Retina (tissue), 1 donor: ENCODE results near the gene CR2.
"Not testable (repeated sequence)": the region's sequence is repeated elsewhere in the genome, so short reads cannot be mapped to it uniquely, and the experiment has no call there.

Experiments used
- DNase-seq: peaks from one replicate; pipeline ENCODE4 v3.0.0-alpha.2; 2016

The CR2 gene

GRCh38 chr1:207453710-207454045 is 450 bp upstream of the CR2 start:
- no peak for DNase-seq

GRCh38 chr1:207455183-207455754 is 1.1 kb downstream of the CR2 start:
- no peak for DNase-seq

- no peak for DNase-seq
These were observed 4.3 kb downstream of the CR2 start for GRCh38 chr1:207458414-207458813.

- no peak for DNase-seq
These were observed 4.9 kb downstream of the CR2 start for GRCh38 chr1:207459008-207459407.

- no peak for DNase-seq
These were observed 7.5 kb downstream of the CR2 start for GRCh38 chr1:207461649-207462048.

GRCh38 chr1:207462535-207462934 is 8.4 kb downstream of the CR2 start:
- no peak for DNase-seq

- DNase-seq, result no peak
These were observed 8.9 kb downstream of the CR2 start for GRCh38 chr1:207463021-207463420.

GRCh38 chr1:207463571-207463970 is 9.4 kb downstream of the CR2 start:
- no peak for DNase-seq

- no peak for DNase-seq
These were observed 16.8 kb downstream of the CR2 start for GRCh38 chr1:207470927-207471326.

GRCh38 chr1:207474210-207474609 is 20.1 kb downstream of the CR2 start:
- DNase-seq, result no peak

- no peak for DNase-seq
These were observed 32.1 kb downstream of the CR2 start for GRCh38 chr1:207486198-207486597.

GRCh38 chr1:207487636-207488035 is 33.5 kb downstream of the CR2 start:
- DNase-seq, result no peak

GRCh38 chr1:207493212-207493611 is 39.1 kb downstream of the CR2 start:
- DNase-seq, result no peak

GRCh38 chr1:207494171-207494570 is 40.0 kb downstream of the CR2 start:
- no peak for DNase-seq

- not testable (repeated sequence) for DNase-seq
These were observed 41.2 kb downstream of the CR2 start for GRCh38 chr1:207495281-207495680.

- DNase-seq, result peak; percentile 80
These were observed 42.0 kb downstream of the CR2 start, which contains the start of gene CR1 for GRCh38 chr1:207495801-207496792. Gene CR1 (plus strand): TSS chr1:207496157. CDS start chr1:207496268, 111 bp downstream.

- DNase-seq, result no peak
These were observed 43.8 kb downstream of the CR2 start for GRCh38 chr1:207497941-207498340.

- peak; percentile 52 for DNase-seq
These were observed 45.4 kb downstream of the CR2 start for GRCh38 chr1:207499573-207499972.

GRCh38 chr1:207500306-207500705 is 46.2 kb downstream of the CR2 start:
- DNase-seq, result no peak

- no peak for DNase-seq
These were observed 46.9 kb downstream of the CR2 start for GRCh38 chr1:207501071-207501470.

GRCh38 chr1:207502726-207503125 is 48.6 kb downstream of the CR2 start:
- no peak for DNase-seq

GRCh38 chr1:207503950-207504349 is 49.8 kb downstream of the CR2 start:
- no peak for DNase-seq

- DNase-seq, result no peak
These were observed 50.3 kb downstream of the CR2 start for GRCh38 chr1:207504438-207504837.

- no peak for DNase-seq
These were observed 56.3 kb downstream of the CR2 start for GRCh38 chr1:207510444-207510843.
